ENCODE measurements around the gene ZNF740.
"Not testable (repeated sequence)": the region's sequence is repeated elsewhere in the genome, so short reads cannot be mapped to it uniquely, and the experiment has no call there.

Gene ZNF740

DNA sequence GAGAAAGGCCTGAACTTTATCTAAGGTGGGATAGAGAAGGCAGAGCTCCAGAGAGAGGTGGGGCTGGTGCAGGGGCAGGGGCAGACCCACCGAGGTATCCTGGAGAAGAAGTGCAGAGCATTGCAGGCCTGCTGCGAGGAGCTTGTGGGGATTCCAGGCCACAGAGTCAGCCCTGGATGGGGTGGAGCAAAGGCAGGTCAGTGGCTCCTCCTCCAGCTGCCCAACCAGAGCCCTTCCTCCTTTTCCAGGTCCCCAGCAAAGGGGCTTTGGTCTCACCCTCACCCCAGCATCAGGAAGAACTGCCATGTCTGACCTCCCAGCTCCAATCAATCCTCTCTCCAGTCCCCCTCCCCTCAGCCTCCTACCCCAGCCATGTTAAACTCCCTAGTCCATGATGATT lies 19.8 kb upstream of the ZNF740 start:
- no peak for DNase-seq
- WGBS (ENCODE audit: extremely low coverage, insufficient coverage, low lambda C conversion rate) = no CpG with 5 or more reads among the region's 2 CpGs
- H3K79me1 ChIP-seq (ENCODE audit: low read length) = no peaks in the 10 kb centered on the region

GRCh38 chr12:53161119-53161911 lies 19.2 kb upstream of the ZNF740 start:
- no CpG with 5 or more reads among the region's 8 CpGs for WGBS (ENCODE audit: extremely low coverage, insufficient coverage, low lambda C conversion rate)
- Histone ChIP-seq H3K79me2 (ENCODE audit: control insufficient read depth, insufficient read depth, low read length) (no peaks in the 10 kb centered on the region), H3K4me2 (ENCODE audit: low read length) (no peak overlapping the region), H3K9ac (ENCODE audit: low read length) (no peak overlapping the region), H3K23ac (ENCODE audit: low read length) (no peak overlapping the region), H2BK120ac (ENCODE audit: low read depth, low read length) (no peak overlapping the region), H3K27me3 (ENCODE audit: insufficient read depth, low read length, poor library complexity) (no peaks in the 10 kb centered on the region), H2BK15ac (replicated peaks; ENCODE audit: low read depth) (no peak overlapping the region), H4K5ac (ENCODE audit: low read length) (no peak overlapping the region), H3K4me1 (ENCODE audit: control insufficient read depth, low read depth, low read length) (no peaks in the 10 kb centered on the region), H2BK5ac (ENCODE audit: low read length) (no peak overlapping the region), H3K56ac (ENCODE audit: low read length) (no peak overlapping the region), H2AK5ac (ENCODE audit: low read length) (no peak overlapping the region), H3K36me3 (ENCODE audit: control insufficient read depth, insufficient read depth, low read length) (no peaks in the 10 kb centered on the region), H3K4ac (ENCODE audit: low read depth, low read length) (no peak overlapping the region), H3K27ac (ENCODE audit: low read depth, low read length) (no peak overlapping the region), H3K4me3 (ENCODE audit: low read length) (no peak overlapping the region), H3K18ac (ENCODE audit: low read length) (no peak overlapping the region), H3K79me1 (ENCODE audit: low read length) (no peaks in the 10 kb centered on the region), H4K8ac (ENCODE audit: low read depth, low read length) (no peak overlapping the region)
- DNase-seq = no peak

More for the DNA sequence above, 19.8 kb upstream of the ZNF740 start:
- H4K5ac ChIP-seq (ENCODE audit: low read length) = no peak overlapping the region
- H3K9ac ChIP-seq (ENCODE audit: low read length) = no peak overlapping the region
- no peak overlapping the region for H3K27ac ChIP-seq (ENCODE audit: low read depth, low read length)
- H4K8ac ChIP-seq (ENCODE audit: low read depth, low read length) = no peak overlapping the region
- H3K79me2 ChIP-seq (ENCODE audit: control insufficient read depth, insufficient read depth, low read length) = no peaks in the 10 kb centered on the region
- no peaks in the 10 kb centered on the region for H3K4me1 ChIP-seq (ENCODE audit: control insufficient read depth, low read depth, low read length)
- H3K23ac ChIP-seq (ENCODE audit: low read length) = no peak overlapping the region
- no peak overlapping the region for H2AK5ac ChIP-seq (ENCODE audit: low read length)
- no peak overlapping the region for H3K4ac ChIP-seq (ENCODE audit: low read depth, low read length)
- H3K27me3 ChIP-seq (ENCODE audit: insufficient read depth, low read length, poor library complexity) = no peaks in the 10 kb centered on the region
- no peak overlapping the region for H2BK120ac ChIP-seq (ENCODE audit: low read depth, low read length)
- no peaks in the 10 kb centered on the region for H3K36me3 ChIP-seq (ENCODE audit: control insufficient read depth, insufficient read depth, low read length)
- H3K4me3 ChIP-seq (ENCODE audit: low read length) = no peak overlapping the region
- H2BK5ac ChIP-seq (ENCODE audit: low read length) = no peak overlapping the region
- H3K56ac ChIP-seq (ENCODE audit: low read length) = no peak overlapping the region
- H3K4me2 ChIP-seq (ENCODE audit: low read length) = no peak overlapping the region
- no peak overlapping the region for H3K18ac ChIP-seq (ENCODE audit: low read length)
- no peak overlapping the region for H2BK15ac ChIP-seq (replicated peaks; ENCODE audit: low read depth)

DNA sequence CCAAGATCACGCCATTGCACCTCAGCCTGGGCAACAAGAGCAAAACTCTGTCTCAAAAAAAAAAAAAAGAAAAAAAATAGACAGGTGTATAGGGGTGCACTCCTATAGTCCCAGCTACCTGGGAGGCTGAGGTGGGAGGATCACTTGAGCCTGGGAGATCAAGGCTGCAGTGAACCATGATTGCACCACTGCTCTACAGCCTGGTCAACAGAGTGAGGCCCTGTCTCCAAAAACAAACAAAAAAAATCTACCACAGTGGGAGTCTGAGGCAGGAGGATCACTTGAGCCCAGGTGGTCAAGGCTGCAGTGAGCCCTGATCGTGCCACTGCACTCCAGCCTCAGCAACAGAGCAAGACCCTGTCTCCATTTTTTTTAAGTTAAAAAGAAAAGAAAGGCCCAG lies 17.5 kb upstream of the ZNF740 start:
- not testable (repeated sequence) for H3K36me3 ChIP-seq (ENCODE audit: control insufficient read depth, insufficient read depth, low read length); H4K8ac ChIP-seq (ENCODE audit: low read depth, low read length); H3K23ac ChIP-seq (ENCODE audit: low read length); H2AK5ac ChIP-seq (ENCODE audit: low read length); H3K79me1 ChIP-seq (ENCODE audit: low read length); H2BK5ac ChIP-seq (ENCODE audit: low read length); H3K27me3 ChIP-seq (ENCODE audit: insufficient read depth, low read length, poor library complexity); H3K4ac ChIP-seq (ENCODE audit: low read depth, low read length); H3K27ac ChIP-seq (ENCODE audit: low read depth, low read length); H2BK120ac ChIP-seq (ENCODE audit: low read depth, low read length); H3K4me3 ChIP-seq (ENCODE audit: low read length); H3K9ac ChIP-seq (ENCODE audit: low read length); H3K56ac ChIP-seq (ENCODE audit: low read length); H4K5ac ChIP-seq (ENCODE audit: low read length); H3K4me1 ChIP-seq (ENCODE audit: control insufficient read depth, low read depth, low read length); H3K79me2 ChIP-seq (ENCODE audit: control insufficient read depth, insufficient read depth, low read length); H2BK15ac ChIP-seq (replicated peaks; ENCODE audit: low read depth); DNase-seq; H3K4me2 ChIP-seq (ENCODE audit: low read length); H3K18ac ChIP-seq (ENCODE audit: low read length)
- WGBS (ENCODE audit: extremely low coverage, insufficient coverage, low lambda C conversion rate) = no CpG with 5 or more reads among the region's 2 CpGs

- Histone ChIP-seq H3K4me3 (ENCODE audit: low read length) (no peak overlapping the region), H3K27me3 (ENCODE audit: insufficient read depth, low read length, poor library complexity) (no peaks in the 10 kb centered on the region), H3K23ac (ENCODE audit: low read length) (no peak overlapping the region), H3K4ac (ENCODE audit: low read depth, low read length) (no peak overlapping the region), H3K36me3 (ENCODE audit: control insufficient read depth, insufficient read depth, low read length) (no peaks in the 10 kb centered on the region), H3K79me1 (ENCODE audit: low read length) (no peaks in the 10 kb centered on the region), H3K79me2 (ENCODE audit: control insufficient read depth, insufficient read depth, low read length) (no peaks in the 10 kb centered on the region), H3K27ac (ENCODE audit: low read depth, low read length) (no peak overlapping the region), H2BK5ac (ENCODE audit: low read length) (no peak overlapping the region), H3K4me1 (ENCODE audit: control insufficient read depth, low read depth, low read length) (peaks cover 5% of the 10 kb centered on the region), H4K5ac (ENCODE audit: low read length) (no peak overlapping the region), H2BK15ac (replicated peaks; ENCODE audit: low read depth) (no peak overlapping the region), H3K56ac (ENCODE audit: low read length) (no peak overlapping the region), H2BK120ac (ENCODE audit: low read depth, low read length) (no peak overlapping the region), H3K4me2 (ENCODE audit: low read length) (no peak overlapping the region), H2AK5ac (ENCODE audit: low read length) (no peak overlapping the region), H3K18ac (ENCODE audit: low read length) (no peak overlapping the region), H3K9ac (ENCODE audit: low read length) (no peak overlapping the region), H4K8ac (ENCODE audit: low read depth, low read length) (no peak overlapping the region)
- no peak for DNase-seq
These were observed 13.7 kb upstream of the ZNF740 start for GRCh38 chr12:53166837-53167236.

DNA sequence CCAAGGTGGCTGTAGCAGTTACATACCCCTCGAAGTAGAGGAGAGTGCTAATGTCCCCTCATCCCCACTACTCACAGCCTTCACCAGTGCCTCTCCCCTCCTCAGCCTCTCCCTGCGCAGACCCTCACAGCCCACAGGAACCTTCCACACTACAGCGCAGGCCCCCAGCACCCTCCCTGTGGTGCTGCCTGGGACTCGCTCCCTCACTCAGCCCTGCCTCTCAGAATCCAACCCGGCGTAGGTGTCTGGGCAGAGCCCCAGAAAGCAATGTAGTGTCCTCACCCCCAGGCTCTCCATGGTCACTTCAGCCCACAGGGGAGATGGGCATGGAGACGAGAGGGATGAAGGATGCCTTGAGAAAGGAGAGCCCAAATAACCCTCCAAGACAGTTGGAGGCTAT lies 10.9 kb upstream of the ZNF740 start:
- Histone ChIP-seq H3K4me2 (ENCODE audit: low read length) (no peak overlapping the region), H2BK15ac (replicated peaks; ENCODE audit: low read depth) (no peak overlapping the region), H3K18ac (ENCODE audit: low read length) (no peak overlapping the region), H3K4me1 (ENCODE audit: control insufficient read depth, low read depth, low read length) (peaks cover 5% of the 10 kb centered on the region), H3K23ac (ENCODE audit: low read length) (no peak overlapping the region), H3K27ac (ENCODE audit: low read depth, low read length) (no peak overlapping the region), H2AK5ac (ENCODE audit: low read length) (no peak overlapping the region), H3K79me1 (ENCODE audit: low read length) (no peaks in the 10 kb centered on the region), H3K79me2 (ENCODE audit: control insufficient read depth, insufficient read depth, low read length) (no peaks in the 10 kb centered on the region), H4K8ac (ENCODE audit: low read depth, low read length) (no peak overlapping the region), H2BK120ac (ENCODE audit: low read depth, low read length) (no peak overlapping the region), H4K5ac (ENCODE audit: low read length) (no peak overlapping the region), H3K9ac (ENCODE audit: low read length) (no peak overlapping the region), H3K56ac (ENCODE audit: low read length) (peak overlapping the region; percentile 34), H3K36me3 (ENCODE audit: control insufficient read depth, insufficient read depth, low read length) (no peaks in the 10 kb centered on the region), H3K4ac (ENCODE audit: low read depth, low read length) (no peak overlapping the region), H3K4me3 (ENCODE audit: low read length) (no peak overlapping the region), H2BK5ac (ENCODE audit: low read length) (no peak overlapping the region), H3K27me3 (ENCODE audit: insufficient read depth, low read length, poor library complexity) (no peaks in the 10 kb centered on the region)
- WGBS (ENCODE audit: extremely low coverage, insufficient coverage, low lambda C conversion rate) = no CpG with 5 or more reads among the region's 7 CpGs
- DNase-seq = no peak

DNA sequence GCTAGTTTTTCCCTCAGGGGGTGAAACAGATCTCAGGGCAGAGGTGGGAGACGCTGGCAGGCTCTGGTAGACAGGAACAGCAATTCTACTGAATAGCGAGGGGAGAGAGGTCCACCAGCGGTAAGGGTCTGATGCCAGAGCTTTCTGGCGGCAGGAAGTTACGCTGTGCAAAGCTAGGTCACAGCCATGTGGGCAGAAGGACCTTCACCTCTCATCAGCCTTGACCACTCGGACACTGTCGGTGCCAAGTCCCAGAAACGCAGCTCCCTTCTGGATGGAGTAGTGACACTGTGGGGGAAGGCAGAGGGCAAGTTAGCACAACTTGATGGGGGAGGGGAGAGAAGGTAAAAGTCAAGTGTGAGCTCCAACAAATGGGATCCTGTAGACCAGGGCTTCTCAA lies 10.3 kb upstream of the ZNF740 start:
- Histone ChIP-seq H3K4me3 (ENCODE audit: low read length) (no peak overlapping the region), H2BK15ac (replicated peaks; ENCODE audit: low read depth) (no peak overlapping the region), H3K4ac (ENCODE audit: low read depth, low read length) (no peak overlapping the region), H3K27me3 (ENCODE audit: insufficient read depth, low read length, poor library complexity) (no peaks in the 10 kb centered on the region), H3K36me3 (ENCODE audit: control insufficient read depth, insufficient read depth, low read length) (no peaks in the 10 kb centered on the region), H3K79me1 (ENCODE audit: low read length) (no peaks in the 10 kb centered on the region), H3K56ac (ENCODE audit: low read length) (peak overlapping the region; percentile 60), H2AK5ac (ENCODE audit: low read length) (no peak overlapping the region), H3K9ac (ENCODE audit: low read length) (no peak overlapping the region), H3K27ac (ENCODE audit: low read depth, low read length) (no peak overlapping the region), H4K5ac (ENCODE audit: low read length) (no peak overlapping the region), H3K4me2 (ENCODE audit: low read length) (no peak overlapping the region), H3K4me1 (ENCODE audit: control insufficient read depth, low read depth, low read length) (peaks cover 8% of the 10 kb centered on the region), H4K8ac (ENCODE audit: low read depth, low read length) (no peak overlapping the region), H2BK5ac (ENCODE audit: low read length) (no peak overlapping the region), H2BK120ac (ENCODE audit: low read depth, low read length) (no peak overlapping the region), H3K18ac (ENCODE audit: low read length) (no peak overlapping the region), H3K79me2 (ENCODE audit: control insufficient read depth, insufficient read depth, low read length) (no peaks in the 10 kb centered on the region), H3K23ac (ENCODE audit: low read length) (no peak overlapping the region)
- DNase-seq = no peak
- no CpG with 5 or more reads among the region's 8 CpGs for WGBS (ENCODE audit: extremely low coverage, insufficient coverage, low lambda C conversion rate)

All from mesendoderm (in vitro differentiated cells).